Osteocyte (in vitro differentiated cells): ENCODE data around the gene SYPL1. TPM values are rescaled to one million over a fixed set of nuclear protein-coding genes. Genes with fewer than 3 reads are reported as not detected.
A peak's percentile ranks its signal among the peaks of the same experiment; 100 is the strongest.

Experiments used
- DNase-seq: peaks from one replicate; pipeline ENCODE4 v3.0.0; 2021; ENCODE audit warnings: mixed read lengths; ENCODE audit not compliant: unreplicated experiment; ENCODE audit errors: extremely low spot score
- H3K27ac Mint-ChIP-seq: one replicate; pipeline ENCODE4 v1.8.0; 2021; ENCODE audit warnings: mild to moderate bottlenecking, mixed read lengths; ENCODE audit not compliant: unreplicated experiment
- H3K27me3 Mint-ChIP-seq: one replicate; pipeline ENCODE4 v1.8.0; 2021; ENCODE audit warnings: mixed read lengths; ENCODE audit not compliant: unreplicated experiment
- H3K36me3 Mint-ChIP-seq: one replicate; pipeline ENCODE4 v1.8.0; 2021; ENCODE audit warnings: mixed read lengths; ENCODE audit not compliant: unreplicated experiment
- H3K4me1 Mint-ChIP-seq: one replicate; pipeline ENCODE4 v1.8.0; 2021; ENCODE audit warnings: mixed read lengths; ENCODE audit not compliant: unreplicated experiment
- H3K4me3 Mint-ChIP-seq: one replicate; pipeline ENCODE4 v1.8.0; 2021; ENCODE audit warnings: mild to moderate bottlenecking, moderate library complexity, mixed read lengths; ENCODE audit not compliant: unreplicated experiment
- H3K9me3 Mint-ChIP-seq: one replicate; pipeline ENCODE4 v1.8.0; 2021; ENCODE audit warnings: mixed read lengths; ENCODE audit not compliant: unreplicated experiment
- total RNA-seq: library from RNA; stranded (reverse); gene quantifications from 2 replicates; pipeline ENCODE4 v1.2.1, GENCODE V29; 2021
- TF ChIP-seq, protein P1 (sequence below): fragments of 200-600 bp; sonication (generic); IDR thresholded peaks from 2 replicates; pipeline ENCODE4 v1.5.0; 2021; ENCODE audit warnings: antibody characterized with exemption, mild to moderate bottlenecking, moderate library complexity

SYPL1 gene
- total RNA-seq, 1 donor from 2014 or later: 80.9 TPM

DNA sequence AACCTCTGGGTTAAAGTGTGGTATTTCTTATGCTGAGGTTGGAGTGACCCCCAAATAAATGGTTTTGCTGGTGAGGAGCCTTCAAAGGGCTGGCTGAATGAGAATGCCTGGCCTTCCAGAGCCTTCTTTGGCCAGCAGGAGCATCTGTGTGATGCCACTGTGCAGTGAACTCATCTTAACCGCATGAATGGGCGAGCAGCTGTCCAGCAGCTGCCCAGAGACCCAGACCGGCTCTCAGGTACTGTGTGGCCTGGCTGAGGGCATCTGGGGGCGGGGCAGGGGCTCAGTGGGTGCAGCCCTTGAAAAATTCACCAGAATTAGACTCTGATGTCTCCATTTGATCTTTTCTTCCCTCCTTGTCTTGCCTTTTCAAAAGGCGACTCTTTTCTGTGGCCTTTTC lies 59.0 kb downstream of the SYPL1 start:
- Mint-ChIP-seq H3K27ac (no peak overlapping the region), H3K4me3 (no peak overlapping the region), H3K36me3 (no peaks in the 10 kb centered on the region), H3K9me3 (no peaks in the 10 kb centered on the region), H3K27me3 (peaks cover 34% of the 10 kb centered on the region), H3K4me1 (no peaks in the 10 kb centered on the region)
- no peak for DNase-seq
- TF ChIP-seq, protein P1, sequence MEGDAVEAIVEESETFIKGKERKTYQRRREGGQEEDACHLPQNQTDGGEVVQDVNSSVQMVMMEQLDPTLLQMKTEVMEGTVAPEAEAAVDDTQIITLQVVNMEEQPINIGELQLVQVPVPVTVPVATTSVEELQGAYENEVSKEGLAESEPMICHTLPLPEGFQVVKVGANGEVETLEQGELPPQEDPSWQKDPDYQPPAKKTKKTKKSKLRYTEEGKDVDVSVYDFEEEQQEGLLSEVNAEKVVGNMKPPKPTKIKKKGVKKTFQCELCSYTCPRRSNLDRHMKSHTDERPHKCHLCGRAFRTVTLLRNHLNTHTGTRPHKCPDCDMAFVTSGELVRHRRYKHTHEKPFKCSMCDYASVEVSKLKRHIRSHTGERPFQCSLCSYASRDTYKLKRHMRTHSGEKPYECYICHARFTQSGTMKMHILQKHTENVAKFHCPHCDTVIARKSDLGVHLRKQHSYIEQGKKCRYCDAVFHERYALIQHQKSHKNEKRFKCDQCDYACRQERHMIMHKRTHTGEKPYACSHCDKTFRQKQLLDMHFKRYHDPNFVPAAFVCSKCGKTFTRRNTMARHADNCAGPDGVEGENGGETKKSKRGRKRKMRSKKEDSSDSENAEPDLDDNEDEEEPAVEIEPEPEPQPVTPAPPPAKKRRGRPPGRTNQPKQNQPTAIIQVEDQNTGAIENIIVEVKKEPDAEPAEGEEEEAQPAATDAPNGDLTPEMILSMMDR: no peak

DNA sequence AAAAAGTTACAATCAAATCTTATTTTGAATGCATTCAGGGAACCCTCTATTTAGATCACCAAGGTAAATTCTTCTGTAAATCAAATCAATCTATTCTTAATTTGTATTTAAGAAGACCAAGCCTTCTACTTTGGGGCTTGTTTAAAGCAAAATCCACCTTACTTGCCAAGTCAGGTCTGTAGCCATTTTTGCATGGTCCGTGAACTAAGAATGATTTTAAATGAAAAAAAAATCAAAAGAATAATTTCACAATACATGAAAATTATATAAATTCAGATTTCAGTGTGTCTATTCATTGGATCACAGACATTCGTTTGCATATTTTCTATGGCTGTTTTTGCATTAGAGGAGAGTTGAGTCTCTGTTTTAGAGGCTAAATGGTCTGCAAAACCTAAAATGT lies 59.4 kb downstream of the SYPL1 start:
- TF ChIP-seq, protein P1: no peak
- H3K27me3 Mint-ChIP-seq: peaks cover 34% of the 10 kb centered on the region
- no peak overlapping the region for H3K27ac Mint-ChIP-seq
- H3K4me3 Mint-ChIP-seq: no peak overlapping the region
- H3K9me3 Mint-ChIP-seq: no peaks in the 10 kb centered on the region
- no peaks in the 10 kb centered on the region for H3K36me3 Mint-ChIP-seq
- no peak for DNase-seq
- no peaks in the 10 kb centered on the region for H3K4me1 Mint-ChIP-seq

DNA sequence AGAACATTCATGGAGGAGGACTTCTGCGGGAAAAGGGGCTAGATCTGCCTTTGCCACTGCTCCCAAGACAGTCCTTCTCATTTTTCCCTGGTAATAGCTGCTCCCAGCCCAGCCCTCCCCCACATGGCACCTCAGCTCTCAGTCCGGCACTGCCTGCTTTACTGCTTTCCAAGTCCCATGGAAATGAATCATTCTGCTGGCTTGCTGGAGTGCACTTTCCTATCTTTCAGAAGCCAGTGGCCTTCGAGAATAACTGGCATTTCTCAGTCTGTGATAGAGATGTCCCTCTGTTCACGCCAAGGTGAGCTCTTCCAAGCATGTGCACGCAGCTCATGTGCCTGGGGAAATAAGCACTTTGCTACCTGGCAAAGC lies 61.4 kb downstream of the SYPL1 start:
- DNase-seq: no peak
- no peaks in the 10 kb centered on the region for H3K9me3 Mint-ChIP-seq
- peaks cover 44% of the 10 kb centered on the region for H3K27me3 Mint-ChIP-seq
- TF ChIP-seq, protein P1: no peak
- no peak overlapping the region for H3K4me3 Mint-ChIP-seq
- no peaks in the 10 kb centered on the region for H3K36me3 Mint-ChIP-seq
- H3K4me1 Mint-ChIP-seq: no peaks in the 10 kb centered on the region
- H3K27ac Mint-ChIP-seq: no peak overlapping the region

DNA sequence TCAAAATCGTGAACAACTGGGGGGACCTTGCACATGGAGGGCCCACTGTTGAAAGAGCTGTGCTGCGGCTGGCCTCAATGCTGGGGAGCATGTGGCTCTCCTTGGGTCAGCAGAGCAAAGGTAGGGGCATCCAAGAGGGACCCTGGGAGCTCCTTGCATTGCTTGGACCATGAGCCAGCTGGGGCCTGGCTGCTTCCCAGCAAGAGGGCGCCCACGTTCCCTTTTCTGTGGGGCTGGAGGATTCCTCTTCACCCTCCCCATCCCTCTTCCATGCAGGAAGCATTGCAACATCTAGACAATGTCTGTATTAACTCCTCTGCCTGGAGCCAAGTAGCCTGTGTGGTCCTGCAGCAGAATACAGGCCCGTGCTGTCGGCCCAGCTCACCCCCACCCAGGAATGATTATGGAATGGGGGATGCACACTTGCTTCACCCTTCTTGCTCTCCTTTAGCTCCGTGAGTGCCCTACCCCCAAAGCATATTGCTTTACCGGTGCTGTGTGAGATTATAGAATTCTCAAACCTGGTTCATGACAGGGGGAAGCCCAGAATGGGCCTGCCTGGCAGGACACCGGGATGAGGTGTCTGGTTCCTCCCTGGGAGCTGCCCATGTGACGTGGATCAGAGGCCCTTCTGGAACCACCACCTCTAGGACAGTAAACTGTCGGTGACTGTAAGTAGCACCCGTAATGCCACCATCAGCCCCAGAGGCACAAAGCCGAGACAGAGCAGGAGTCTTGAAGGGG lies 61.9 kb downstream of the SYPL1 start:
- Mint-ChIP-seq H3K9me3 (no peaks in the 10 kb centered on the region), H3K27me3 (peaks cover 43% of the 10 kb centered on the region), H3K36me3 (no peaks in the 10 kb centered on the region), H3K4me1 (peaks cover 3% of the 10 kb centered on the region), H3K4me3 (no peak overlapping the region), H3K27ac (no peak overlapping the region)
- no peak for DNase-seq
- TF ChIP-seq, protein P1: peak; percentile 21

DNA sequence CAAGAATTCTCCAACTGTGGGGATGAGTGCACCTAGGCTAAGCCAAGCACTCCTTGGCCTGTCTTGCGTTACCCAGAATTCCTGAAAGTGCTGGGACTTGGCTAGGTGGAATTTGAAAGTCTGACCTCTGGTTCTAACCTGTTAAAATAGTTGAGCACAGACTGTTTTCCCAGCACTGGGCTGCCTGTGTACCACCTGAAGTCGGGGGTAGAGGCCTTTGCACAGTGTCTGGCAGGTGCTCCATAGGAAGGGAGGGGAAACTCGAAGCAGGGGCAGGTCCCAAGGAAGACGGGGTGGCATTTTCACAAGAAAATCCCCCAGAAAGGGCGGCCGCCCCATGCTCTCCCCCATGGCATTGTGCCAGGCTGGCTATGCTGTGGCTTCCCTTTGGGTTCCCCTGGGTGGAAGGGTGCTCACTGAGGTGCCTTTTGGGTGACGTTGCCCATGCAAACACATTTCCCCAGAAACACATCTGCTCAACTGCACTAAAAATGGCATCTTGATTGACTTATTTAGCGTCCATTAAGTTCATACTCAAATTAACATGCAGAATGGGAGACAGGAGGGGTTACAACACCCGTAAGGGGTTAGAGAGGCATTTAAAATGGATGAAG lies 62.9 kb downstream of the SYPL1 start:
- TF ChIP-seq, protein P1: no peak
- no peak for DNase-seq
- H3K4me3 Mint-ChIP-seq: no peak overlapping the region

More for the DNA sequence above, 62.9 kb downstream of the SYPL1 start:
- Mint-ChIP-seq H3K27me3 (peaks cover 44% of the 10 kb centered on the region), H3K9me3 (no peaks in the 10 kb centered on the region), H3K27ac (no peak overlapping the region), H3K36me3 (no peaks in the 10 kb centered on the region), H3K4me1 (peaks cover 4% of the 10 kb centered on the region)
